DLD1 (cell line): ENCODE data around the gene PHYHIPL.

Experiments used
- in situ Hi-C: cut with HindIII; loops from 2 replicates; pipeline ENCODE4 v1.10.0; 2017; ENCODE audit warnings: low sequenced_read_pairs

Gene PHYHIPL

GRCh38 chr10:59176241-59177030, at the start of gene PHYHIPL:
TSS of gene PHYHIPL (plus strand) at chr10:59176643. CDS start at chr10:59176854, 211 bp downstream.
- in situ Hi-C loops = loop anchor here (25.0 kb wide), 1 partner anchor 389 kb away; no protein-coding TSS in a partner anchor

- in situ Hi-C loops = no loop called here
Observed at GRCh38 chr10:59126991-59127390, 49.5 kb upstream of the PHYHIPL start.

GRCh38 chr10:59127991-59128390, 48.5 kb upstream of the PHYHIPL start:
- in situ Hi-C loops = no loop called here

- in situ Hi-C loops = no loop called here
Observed at GRCh38 chr10:59129867-59130266, 46.6 kb upstream of the PHYHIPL start.

- in situ Hi-C loops = no loop called here
Observed at GRCh38 chr10:59131666-59132065, 44.8 kb upstream of the PHYHIPL start.

- in situ Hi-C loops = no loop called here
Observed at GRCh38 chr10:59133841-59134593, 42.4 kb upstream of the PHYHIPL start.

GRCh38 chr10:59134785-59135184, 41.7 kb upstream of the PHYHIPL start:
- in situ Hi-C loops = no loop called here

- in situ Hi-C loops = no loop called here
Observed at GRCh38 chr10:59135275-59135674, 41.2 kb upstream of the PHYHIPL start.

GRCh38 chr10:59138052-59138451, 38.4 kb upstream of the PHYHIPL start:
- in situ Hi-C loops = no loop called here

- in situ Hi-C loops = no loop called here
Observed at GRCh38 chr10:59143544-59143943, 32.9 kb upstream of the PHYHIPL start.

GRCh38 chr10:59148701-59149100, 27.7 kb upstream of the PHYHIPL start:
- in situ Hi-C loops = no loop called here

GRCh38 chr10:59155556-59155955, 20.9 kb upstream of the PHYHIPL start:
- in situ Hi-C loops = no loop called here

- in situ Hi-C loops = no loop called here
Observed at GRCh38 chr10:59167512-59167911, 8.9 kb upstream of the PHYHIPL start.

- in situ Hi-C loops = no loop called here
Observed at GRCh38 chr10:59172567-59172966, 3.9 kb upstream of the PHYHIPL start.

- in situ Hi-C loops = no loop called here
Observed at GRCh38 chr10:59173414-59173813, 3.0 kb upstream of the PHYHIPL start.

GRCh38 chr10:59175538-59176240, 754 bp upstream of the PHYHIPL start:
- in situ Hi-C loops = loop anchor here (25.0 kb wide), 1 partner anchor 388 kb away; no protein-coding TSS in a partner anchor

- in situ Hi-C loops = loop anchor here (25.0 kb wide), 1 partner anchor 390 kb away; no protein-coding TSS in a partner anchor
Observed at GRCh38 chr10:59177031-59177797, 771 bp downstream of the PHYHIPL start.

- in situ Hi-C loops = loop anchor here (25.0 kb wide), 1 partner anchor 391 kb away; no protein-coding TSS in a partner anchor
Observed at GRCh38 chr10:59177836-59178235, 1.4 kb downstream of the PHYHIPL start.

- in situ Hi-C loops = loop anchor here (25.0 kb wide), 1 partner anchor 392 kb away; no protein-coding TSS in a partner anchor
Observed at GRCh38 chr10:59179068-59179467, 2.6 kb downstream of the PHYHIPL start.

- in situ Hi-C loops = loop anchor here (25.0 kb wide), 1 partner anchor 393 kb away; no protein-coding TSS in a partner anchor
Observed at GRCh38 chr10:59180689-59181270, 4.3 kb downstream of the PHYHIPL start.
